ENCODE data around the gene MTRF1. TPM values are rescaled to one million over a fixed set of nuclear protein-coding genes. Genes with fewer than 3 reads are reported as not detected.
"Not testable (repeated sequence)": the region's sequence is repeated elsewhere in the genome, so short reads cannot be mapped to it uniquely, and the experiment has no call there.

The MTRF1 gene
- total and polyA plus RNA-seq, 2 donors from 2014 or later = 11.3 to 11.8 TPM

DNA sequence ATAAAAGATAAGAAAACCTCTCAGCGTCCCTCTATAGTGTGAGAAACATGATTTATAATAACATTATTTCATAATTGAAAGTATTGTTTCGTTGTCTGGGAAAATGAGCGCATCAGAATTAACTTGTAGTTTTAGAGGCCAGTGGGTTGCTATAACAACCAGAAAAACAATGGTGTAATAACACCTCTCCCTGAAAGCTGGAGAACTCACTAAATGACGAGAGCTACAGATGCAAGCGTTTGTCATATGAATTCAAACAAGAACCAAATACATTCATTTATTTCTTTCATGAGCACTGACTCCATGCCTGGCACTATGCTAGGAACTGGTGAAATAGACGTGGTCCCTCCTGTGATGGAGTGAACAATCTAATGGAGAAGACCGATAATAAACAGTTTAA lies 85.3 kb downstream of the MTRF1 start:
- H3K9me3 ChIP-seq (ENCODE audit: control insufficient read depth in 2 of 3, insufficient read depth in 1 of 3, low read length in 3 of 3) = peaks cover 0 to 4% (median 0%) of the 10 kb centered on the region in 3 donors
- intact Hi-C loops (cut with DNase I) = no loop called here
- no peak for DNase-seq

DNA sequence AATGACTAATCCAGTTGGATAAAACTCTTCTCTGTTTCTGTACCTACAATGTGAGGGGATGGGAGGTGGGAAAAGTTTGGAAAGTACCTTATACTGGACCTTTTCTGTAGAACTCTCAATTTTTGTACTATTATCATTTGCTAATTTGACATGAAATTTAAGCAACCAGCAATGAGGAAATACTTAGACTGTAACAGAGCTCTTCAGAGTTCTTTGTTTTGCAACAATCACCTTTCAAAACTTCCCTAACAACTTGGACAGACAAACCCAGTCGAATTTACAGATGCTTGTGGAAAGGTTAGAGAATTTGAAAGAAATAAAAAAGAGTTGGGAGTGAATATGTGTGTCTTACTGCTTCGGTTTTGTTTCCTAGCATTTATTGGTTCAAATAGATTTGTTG lies 85.8 kb downstream of the MTRF1 start:
- no peak overlapping the region for H3K27ac ChIP-seq (ENCODE audit: low read depth in 2 of 2, low read length in 2 of 2)
- TF ChIP-seq, protein P1, sequence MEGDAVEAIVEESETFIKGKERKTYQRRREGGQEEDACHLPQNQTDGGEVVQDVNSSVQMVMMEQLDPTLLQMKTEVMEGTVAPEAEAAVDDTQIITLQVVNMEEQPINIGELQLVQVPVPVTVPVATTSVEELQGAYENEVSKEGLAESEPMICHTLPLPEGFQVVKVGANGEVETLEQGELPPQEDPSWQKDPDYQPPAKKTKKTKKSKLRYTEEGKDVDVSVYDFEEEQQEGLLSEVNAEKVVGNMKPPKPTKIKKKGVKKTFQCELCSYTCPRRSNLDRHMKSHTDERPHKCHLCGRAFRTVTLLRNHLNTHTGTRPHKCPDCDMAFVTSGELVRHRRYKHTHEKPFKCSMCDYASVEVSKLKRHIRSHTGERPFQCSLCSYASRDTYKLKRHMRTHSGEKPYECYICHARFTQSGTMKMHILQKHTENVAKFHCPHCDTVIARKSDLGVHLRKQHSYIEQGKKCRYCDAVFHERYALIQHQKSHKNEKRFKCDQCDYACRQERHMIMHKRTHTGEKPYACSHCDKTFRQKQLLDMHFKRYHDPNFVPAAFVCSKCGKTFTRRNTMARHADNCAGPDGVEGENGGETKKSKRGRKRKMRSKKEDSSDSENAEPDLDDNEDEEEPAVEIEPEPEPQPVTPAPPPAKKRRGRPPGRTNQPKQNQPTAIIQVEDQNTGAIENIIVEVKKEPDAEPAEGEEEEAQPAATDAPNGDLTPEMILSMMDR (IDR thresholded peaks at IDR 0.05; ENCODE audit: borderline replicate concordance, extremely low read depth, insufficient read depth) = no peak
- intact Hi-C loops (cut with DNase I) = no loop called here
- no peak overlapping the region for H3K4me3 ChIP-seq (ENCODE audit: low read length in 3 of 3)
- H3K36me3 ChIP-seq (ENCODE audit: control insufficient read depth in 2 of 3, insufficient read depth in 3 of 3, low read length in 3 of 3) = no peaks in the 10 kb centered on the region
- no peak overlapping the region for H3K9ac ChIP-seq (ENCODE audit: low read length in 3 of 3)
- no peak for DNase-seq
- H3K4me1 ChIP-seq (ENCODE audit: control insufficient read depth in 2 of 3, insufficient read depth in 2 of 3, low read depth in 1 of 3, low read length in 3 of 3) = no peaks in the 10 kb centered on the region
- peaks cover 0 to 4% (median 0%) of the 10 kb centered on the region in 3 donors for H3K9me3 ChIP-seq (ENCODE audit: control insufficient read depth in 2 of 3, insufficient read depth in 1 of 3, low read length in 3 of 3)
- no peak for FAIRE-seq
- H3K27me3 ChIP-seq (ENCODE audit: control insufficient read depth, insufficient read depth, low read length) = no peaks in the 10 kb centered on the region

More for the DNA sequence above, 85.3 kb downstream of the MTRF1 start:
- FAIRE-seq = no peak
- H3K27me3 ChIP-seq (ENCODE audit: control insufficient read depth, insufficient read depth, low read length) = no peaks in the 10 kb centered on the region
- H3K4me3 ChIP-seq (ENCODE audit: low read length in 3 of 3) = no peak overlapping the region
- H3K4me1 ChIP-seq (ENCODE audit: control insufficient read depth in 2 of 3, insufficient read depth in 2 of 3, low read depth in 1 of 3, low read length in 3 of 3) = no peaks in the 10 kb centered on the region
- no peak overlapping the region for H3K27ac ChIP-seq (ENCODE audit: low read depth in 2 of 2, low read length in 2 of 2)
- H3K36me3 ChIP-seq (ENCODE audit: control insufficient read depth in 2 of 3, insufficient read depth in 3 of 3, low read length in 3 of 3) = no peaks in the 10 kb centered on the region
- H3K9ac ChIP-seq (ENCODE audit: low read length in 3 of 3) = no peak overlapping the region
- TF ChIP-seq, protein P1 (IDR thresholded peaks at IDR 0.05; ENCODE audit: borderline replicate concordance, extremely low read depth, insufficient read depth) = no peak

DNA sequence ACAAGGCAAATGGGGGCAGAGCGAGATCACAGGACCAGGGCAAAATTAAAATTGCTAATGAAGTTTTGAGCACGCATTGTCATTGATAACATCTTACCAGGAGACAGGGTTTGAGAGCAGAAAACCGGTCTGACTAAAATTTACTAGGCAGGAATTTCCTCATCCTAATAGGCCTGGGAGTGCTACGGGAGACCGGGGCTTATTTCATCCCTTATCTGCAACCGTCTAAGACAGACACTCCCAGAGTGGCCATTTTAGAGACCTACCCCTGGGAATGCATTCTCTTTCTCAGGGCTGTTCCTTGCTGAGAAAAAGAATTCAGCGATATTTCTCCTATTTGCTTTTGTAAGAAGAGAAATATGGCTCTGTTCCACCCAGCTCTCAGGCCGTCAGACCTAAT lies 87.8 kb downstream of the MTRF1 start:
- H3K9me3 ChIP-seq (ENCODE audit: control insufficient read depth in 2 of 3, insufficient read depth in 1 of 3, low read length in 3 of 3); H3K4me3 ChIP-seq (ENCODE audit: low read length in 3 of 3); intact Hi-C loops (cut with DNase I); DNase-seq; H3K27ac ChIP-seq (ENCODE audit: low read depth in 2 of 2, low read length in 2 of 2); H3K4me1 ChIP-seq (ENCODE audit: control insufficient read depth in 2 of 3, insufficient read depth in 2 of 3, low read depth in 1 of 3, low read length in 3 of 3); H3K36me3 ChIP-seq (ENCODE audit: control insufficient read depth in 2 of 3, insufficient read depth in 3 of 3, low read length in 3 of 3); H3K9ac ChIP-seq (ENCODE audit: low read length in 3 of 3); FAIRE-seq; H3K27me3 ChIP-seq (ENCODE audit: control insufficient read depth, insufficient read depth, low read length): not testable (repeated sequence)

Other genes with a start within 250 kb of the MTRF1 start
- gene ELF1, start 244.3 kb downstream of the MTRF1 start, total RNA-seq = 95.1 TPM
- gene ELF1, start 244.3 kb downstream of the MTRF1 start, polyA plus RNA-seq (ENCODE audit: insufficient read depth, low read depth, low replicate concordance) = 12.0 TPM
- gene WBP4, start 202.1 kb downstream of the MTRF1 start, total RNA-seq = 9.9 TPM
- 9.6 TPM for gene WBP4, start 202.1 kb downstream of the MTRF1 start, polyA plus RNA-seq (ENCODE audit: insufficient read depth, low read depth, low replicate concordance)
- gene KBTBD6, start 130.8 kb downstream of the MTRF1 start, total RNA-seq = 9.3 TPM
- gene KBTBD6, start 130.8 kb downstream of the MTRF1 start, polyA plus RNA-seq (ENCODE audit: insufficient read depth, low read depth, low replicate concordance) = 4.7 TPM
- gene KBTBD7, start 69.0 kb downstream of the MTRF1 start, total RNA-seq = 8.4 TPM
- gene KBTBD7, start 69.0 kb downstream of the MTRF1 start, polyA plus RNA-seq (ENCODE audit: insufficient read depth, low read depth, low replicate concordance) = 4.3 TPM
- 22.3 TPM for gene NAA16, start 47.7 kb upstream of the MTRF1 start, total RNA-seq
- gene NAA16, start 47.7 kb upstream of the MTRF1 start, polyA plus RNA-seq (ENCODE audit: insufficient read depth, low read depth, low replicate concordance) = 6.4 TPM
- 12.9 TPM for gene RGCC, start 194.0 kb upstream of the MTRF1 start, total RNA-seq
- gene RGCC, start 194.0 kb upstream of the MTRF1 start, polyA plus RNA-seq (ENCODE audit: insufficient read depth, low read depth, low replicate concordance) = 40.9 TPM

Data from kidney (tissue), 14 donors.